Breast epithelium (tissue), 4 donors: ENCODE results near the gene KSR2. TPM values are rescaled to one million over a fixed set of nuclear protein-coding genes. Genes with fewer than 3 reads are reported as not detected.

Source experiments
- DNase-seq, 2 donors: peaks; one replicate each; pipeline ENCODE4 v3.0.0-alpha.2; 2019; ENCODE audit warnings: low spot score in 2 of 2
- H3K27ac ChIP-seq, 2 donors: fragments of 200-600 bp; sonication (generic) in 1 of 2; one replicate each; pipeline ENCODE4 v1.5.1; 2016 to 2019; ENCODE audit warnings: mild to moderate bottlenecking in 1 of 2
- H3K27me3 ChIP-seq, 2 donors: fragments of 200-600 bp; sonication (generic) in 1 of 2; one replicate each; pipeline versions ENCODE4 v1.5.1 to v1.6.0; 2017 to 2019; ENCODE audit warnings: control low read depth in 1 of 2, mild to moderate bottlenecking in 1 of 2
- H3K36me3 ChIP-seq: fragments of 200-600 bp; one replicate; pipeline ENCODE4 v1.5.1; 2019
- H3K4me1 ChIP-seq, 2 donors: fragments of 200-600 bp; sonication (generic); one replicate each; pipeline ENCODE4 v1.5.1; 2016 to 2019; ENCODE audit warnings: control low read depth in 1 of 2
- H3K4me3 ChIP-seq, 3 donors: fragments of 200-600 bp; sonication (generic); 1 replicate in 2 of 3; 2 replicates in 1 of 3; pipeline ENCODE4 v1.5.1; 2016 to 2019; ENCODE audit warnings: mild to moderate bottlenecking in 3 of 3, moderate library complexity in 2 of 3
- H3K9me3 ChIP-seq, 2 donors: fragments of 200-600 bp; sonication (generic) in 1 of 2; one replicate each; pipeline ENCODE4 v1.5.1; 2016 to 2019; ENCODE audit warnings: control low read depth in 1 of 2
- CTCF ChIP-seq, 3 donors: fragments of 450-650 bp; IDR thresholded peaks; one replicate each; pipeline ENCODE4 v1.5.1; 2016 to 2017; ENCODE audit warnings: antibody characterized with exemption in 3 of 3, mild to moderate bottlenecking in 3 of 3, moderate library complexity in 3 of 3
- POLR2A ChIP-seq: fragments of 450-650 bp; IDR thresholded peaks from one replicate; pipeline ENCODE4 v1.6.1; 2016; ENCODE audit warnings: antibody characterized with exemption, mild to moderate bottlenecking, moderate library complexity
- POLR2AphosphoS5 ChIP-seq, 3 donors: sonication (generic); formaldehyde crosslinking; IDR thresholded peaks; one replicate each; pipeline ENCODE4 v1.6.1; 2017; ENCODE audit warnings: antibody characterized with exemption in 3 of 3
- intact Hi-C: fragments of 100-400 bp; cut with DNase I; formaldehyde crosslinking; loops from one replicate; pipeline ENCODE4 v1.15.1; 2023; ENCODE audit warnings: low total_unique reads
- total RNA-seq, 3 donors: library from RNA; depleted of rRNA; stranded (reverse); fragments of >200 nt; gene quantifications; one replicate each; pipeline ENCODE4 v1.1.0, GENCODE V29; 2016

Gene KSR2
- total RNA-seq, 3 donors from 2014 or later = under 0.01 to 1.9 (median 0.33) TPM

DNA sequence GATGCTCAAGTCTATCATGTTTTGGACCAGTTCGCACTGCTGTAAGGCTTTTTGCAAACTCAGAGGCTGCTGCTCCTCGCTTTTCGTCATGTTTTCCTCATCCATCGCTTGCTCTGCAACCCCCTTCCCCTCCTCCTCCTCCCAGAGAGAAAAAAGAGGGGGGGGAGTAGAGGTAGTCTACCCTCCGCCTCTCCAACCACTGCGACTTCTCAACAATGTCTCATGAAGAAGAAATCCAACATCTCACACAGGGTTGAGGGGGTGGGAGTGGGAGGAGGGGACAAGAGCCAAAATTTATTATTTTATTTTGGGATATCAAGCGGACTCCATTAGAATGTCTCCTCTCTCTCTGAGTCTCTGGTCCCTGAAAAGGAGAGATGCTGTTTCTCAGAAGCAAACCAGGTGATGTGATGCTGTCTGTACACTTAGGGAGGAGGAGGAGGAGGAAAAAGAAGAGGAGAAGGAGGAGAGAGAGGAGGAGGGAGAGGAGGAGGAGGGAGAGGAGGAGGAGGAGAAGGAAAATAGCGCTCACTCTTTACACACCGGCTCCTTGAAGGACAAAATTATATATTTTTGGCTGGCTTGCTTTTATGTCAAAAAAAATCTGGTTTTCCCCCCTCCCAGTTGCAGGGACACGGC, 520 bp downstream of the KSR2 start:
- H3K36me3 ChIP-seq = no peaks in the 10 kb centered on the region
- TF ChIP-seq POLR2AphosphoS5 (IDR thresholded peaks at IDR 0.05) (no peak), CTCF (IDR thresholded peaks at IDR 0.05) (no peak), POLR2A (no peak)
- intact Hi-C loops = no loop called here
- H3K27me3 ChIP-seq = peaks cover 0 to 15% of the 10 kb centered on the region in 2 donors
- peak overlapping the region in 2 of 3 donors; percentile 62 to 67 for H3K4me3 ChIP-seq
- no peaks in the 10 kb centered on the region for H3K4me1 ChIP-seq
- H3K9me3 ChIP-seq = peaks cover 7 to 20% of the 10 kb centered on the region in 2 donors
- peak overlapping the region in 1 of 2 donors; percentile 42 for H3K27ac ChIP-seq
- no peak for DNase-seq

DNA sequence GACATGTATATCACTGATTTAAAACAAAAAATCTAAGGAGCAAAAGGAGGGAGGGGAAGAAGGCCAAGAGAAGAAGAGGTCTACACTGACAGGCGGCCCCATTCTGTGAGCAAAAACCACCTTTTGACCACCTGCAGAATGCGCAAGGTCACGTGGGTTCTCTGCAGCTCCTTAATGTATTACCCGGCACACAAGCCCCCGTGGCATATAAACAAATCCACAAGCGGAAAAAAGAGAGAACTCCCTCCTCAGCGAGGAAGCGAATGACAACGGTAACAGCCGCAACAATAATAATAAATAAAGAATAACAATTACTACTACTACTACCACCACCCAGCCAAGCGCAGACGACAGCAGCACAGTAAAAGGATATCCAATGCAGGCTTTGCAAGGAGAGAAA, 1.3 kb downstream of the KSR2 start:
- H3K36me3 ChIP-seq = no peaks in the 10 kb centered on the region
- no peak overlapping the region for H3K4me3 ChIP-seq
- intact Hi-C loops = no loop called here
- no peak for DNase-seq
- TF ChIP-seq POLR2AphosphoS5 (IDR thresholded peaks at IDR 0.05) (no peak), CTCF (IDR thresholded peaks at IDR 0.05) (no peak), POLR2A (no peak)
- H3K27me3 ChIP-seq = peaks cover 0 to 15% of the 10 kb centered on the region in 2 donors
- no peaks in the 10 kb centered on the region for H3K4me1 ChIP-seq
- no peak overlapping the region for H3K27ac ChIP-seq
- peaks cover 7 to 20% of the 10 kb centered on the region in 2 donors for H3K9me3 ChIP-seq

DNA sequence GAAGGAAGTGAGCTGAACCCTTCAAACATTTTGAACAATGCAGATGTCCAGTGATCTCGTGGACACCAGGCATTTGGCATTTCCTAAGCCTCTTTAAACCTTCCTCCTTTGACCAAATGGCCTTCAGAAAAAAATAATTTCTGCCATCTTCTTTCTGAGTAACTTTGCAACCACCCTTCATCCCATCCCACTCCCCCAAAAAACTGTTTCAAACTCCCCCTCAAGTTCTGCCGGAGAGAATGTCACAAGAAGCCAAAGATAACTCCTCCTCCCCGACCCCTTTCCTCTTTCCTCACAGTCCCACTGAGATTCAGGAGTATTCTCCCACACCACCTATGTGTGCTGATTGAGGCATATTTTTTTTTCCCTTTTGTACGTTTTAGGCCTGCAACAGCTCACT, 1.7 kb downstream of the KSR2 start:
- H3K4me3 ChIP-seq = no peak overlapping the region
- intact Hi-C loops = no loop called here
- peaks cover 7 to 16% of the 10 kb centered on the region in 2 donors for H3K9me3 ChIP-seq
- peaks cover 0 to 15% of the 10 kb centered on the region in 2 donors for H3K27me3 ChIP-seq
- TF ChIP-seq CTCF (IDR thresholded peaks at IDR 0.05) (no peak), POLR2AphosphoS5 (IDR thresholded peaks at IDR 0.05) (no peak), POLR2A (no peak)
- no peak overlapping the region for H3K27ac ChIP-seq
- no peaks in the 10 kb centered on the region for H3K36me3 ChIP-seq
- no peaks in the 10 kb centered on the region for H3K4me1 ChIP-seq
- no peak for DNase-seq

- Histone ChIP-seq H3K36me3 (no peaks in the 10 kb centered on the region), H3K4me3 (no peak overlapping the region), H3K27me3 (peaks cover 0 to 15% of the 10 kb centered on the region in 2 donors), H3K9me3 (peaks cover 5 to 11% of the 10 kb centered on the region in 2 donors), H3K27ac (no peak overlapping the region), H3K4me1 (no peaks in the 10 kb centered on the region)
- no peak for DNase-seq
- TF ChIP-seq POLR2A (no peak), POLR2AphosphoS5 (IDR thresholded peaks at IDR 0.05) (no peak), CTCF (IDR thresholded peaks at IDR 0.05) (no peak)
- intact Hi-C loops = no loop called here
Observed at GRCh38 chr12:117966511-117966910, 2.3 kb downstream of the KSR2 start.

GRCh38 chr12:117963836-117964235, 5.0 kb downstream of the KSR2 start:
- TF ChIP-seq CTCF (IDR thresholded peaks at IDR 0.05) = no peak
- TF ChIP-seq POLR2A = no peak
- no peak for TF ChIP-seq POLR2AphosphoS5 (IDR thresholded peaks at IDR 0.05)
- intact Hi-C loops = no loop called here
- no peak for DNase-seq
- Histone ChIP-seq H3K27ac (no peak overlapping the region), H3K4me3 (no peak overlapping the region), H3K9me3 (no peaks in the 10 kb centered on the region), H3K27me3 (peaks cover 0 to 15% of the 10 kb centered on the region in 2 donors), H3K4me1 (no peaks in the 10 kb centered on the region), H3K36me3 (no peaks in the 10 kb centered on the region)
